ENCODE measurements around the gene HDAC3.

Gene HDAC3

GRCh38 chr5:141657937-141658545 is 21.4 kb upstream of the HDAC3 start:
- DNase-seq: no peak

GRCh38 chr5:141657404-141657803 is 20.8 kb upstream of the HDAC3 start:
- no peak for DNase-seq

- no peak for DNase-seq
Measured at GRCh38 chr5:141656396-141656795, 19.7 kb upstream of the HDAC3 start.

GRCh38 chr5:141655020-141655419 is 18.4 kb upstream of the HDAC3 start:
- DNase-seq: no peak

- DNase-seq: no peak
Measured at GRCh38 chr5:141654298-141654697, 17.6 kb upstream of the HDAC3 start.

GRCh38 chr5:141651728-141652105 is 15.1 kb upstream of the HDAC3 start:
- DNase-seq: no peak

GRCh38 chr5:141650851-141651727 is 14.4 kb upstream of the HDAC3 start, which contains the start of gene FCHSD1:
FCHSD1 (minus strand) TSS chr5:141651418; CDS start chr5:141651368, 50 bp downstream.
- DNase-seq: peak; percentile 87

- no peak for DNase-seq
Measured at GRCh38 chr5:141649972-141650371, 13.3 kb upstream of the HDAC3 start.

- no peak for DNase-seq
Measured at GRCh38 chr5:141649056-141649688, 12.5 kb upstream of the HDAC3 start.

GRCh38 chr5:141647851-141648250 is 11.2 kb upstream of the HDAC3 start:
- no peak for DNase-seq

- DNase-seq: no peak
Measured at GRCh38 chr5:141647242-141647641, 10.6 kb upstream of the HDAC3 start.

GRCh38 chr5:141646026-141646425 is 9.4 kb upstream of the HDAC3 start:
- no peak for DNase-seq

- DNase-seq: no peak
Measured at GRCh38 chr5:141641634-141642267, 5.1 kb upstream of the HDAC3 start.

GRCh38 chr5:141640698-141641097 is 4.0 kb upstream of the HDAC3 start:
- DNase-seq: no peak

- DNase-seq: no peak
Measured at GRCh38 chr5:141640051-141640415, 3.4 kb upstream of the HDAC3 start.

GRCh38 chr5:141639357-141640050 is 2.9 kb upstream of the HDAC3 start:
- DNase-seq: no peak

GRCh38 chr5:141638771-141639170 is 2.1 kb upstream of the HDAC3 start:
- no peak for DNase-seq

GRCh38 chr5:141637767-141638419 is 1.2 kb upstream of the HDAC3 start:
- DNase-seq: peak; percentile 43

GRCh38 chr5:141637123-141637766 is 596 bp upstream of the HDAC3 start:
- DNase-seq: peak; percentile 58

- DNase-seq: no peak
Measured at GRCh38 chr5:141636106-141636412, 590 bp downstream of the HDAC3 start.

GRCh38 chr5:141635646-141636045 is 1.0 kb downstream of the HDAC3 start:
- no peak for DNase-seq

- no peak for DNase-seq
Measured at GRCh38 chr5:141634720-141635119, 1.9 kb downstream of the HDAC3 start.

Measured in NCI-H69 (cell line).